CD4-positive, alpha-beta T cell treated with Interleukin-2 at 100 ng/mL for 4 hours (primary cell): Measurements from ENCODE around the gene PEG3.

Experiments used
- DNase-seq: peaks from one replicate; pipeline ENCODE4 v3.0.0-alpha.2; 2020; ENCODE audit warnings: low spot score

PEG3 gene

DNA sequence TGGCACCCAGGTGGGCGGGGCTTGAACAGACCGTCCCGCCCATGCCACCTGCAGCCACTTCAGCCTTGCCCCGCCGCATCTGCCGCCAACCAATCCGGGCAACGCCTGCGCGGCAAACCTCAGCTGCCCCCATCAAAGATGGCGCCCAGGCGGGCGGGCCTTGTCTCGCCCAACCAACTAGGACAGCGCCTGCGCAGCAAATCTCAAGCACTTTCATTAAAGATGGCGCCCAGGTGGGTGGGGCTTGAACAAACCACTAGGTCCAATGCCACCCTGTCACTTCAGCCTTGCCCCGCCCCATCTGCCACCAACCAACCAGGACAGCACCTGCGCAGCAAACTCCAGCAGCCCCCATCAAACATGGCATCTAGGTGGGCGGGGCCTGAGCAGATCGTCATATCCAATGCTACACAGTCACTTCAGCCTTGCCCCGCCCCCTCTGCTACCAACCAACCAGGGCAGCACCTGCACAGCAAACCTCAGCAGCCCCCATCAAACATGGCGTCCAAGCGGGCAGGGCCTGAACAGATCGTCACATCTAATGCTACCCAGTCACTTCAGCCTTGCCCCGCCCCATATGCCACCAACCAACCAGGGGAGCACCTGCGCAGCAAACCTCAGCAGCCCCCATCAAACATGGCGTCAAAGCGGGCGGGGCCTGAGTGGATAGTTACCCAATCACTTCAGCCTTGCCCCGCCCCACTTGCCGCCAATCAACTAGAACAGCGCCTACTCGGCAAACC is 1.4 kb downstream of the PEG3 start:
- DNase-seq = peak; percentile 2

DNA sequence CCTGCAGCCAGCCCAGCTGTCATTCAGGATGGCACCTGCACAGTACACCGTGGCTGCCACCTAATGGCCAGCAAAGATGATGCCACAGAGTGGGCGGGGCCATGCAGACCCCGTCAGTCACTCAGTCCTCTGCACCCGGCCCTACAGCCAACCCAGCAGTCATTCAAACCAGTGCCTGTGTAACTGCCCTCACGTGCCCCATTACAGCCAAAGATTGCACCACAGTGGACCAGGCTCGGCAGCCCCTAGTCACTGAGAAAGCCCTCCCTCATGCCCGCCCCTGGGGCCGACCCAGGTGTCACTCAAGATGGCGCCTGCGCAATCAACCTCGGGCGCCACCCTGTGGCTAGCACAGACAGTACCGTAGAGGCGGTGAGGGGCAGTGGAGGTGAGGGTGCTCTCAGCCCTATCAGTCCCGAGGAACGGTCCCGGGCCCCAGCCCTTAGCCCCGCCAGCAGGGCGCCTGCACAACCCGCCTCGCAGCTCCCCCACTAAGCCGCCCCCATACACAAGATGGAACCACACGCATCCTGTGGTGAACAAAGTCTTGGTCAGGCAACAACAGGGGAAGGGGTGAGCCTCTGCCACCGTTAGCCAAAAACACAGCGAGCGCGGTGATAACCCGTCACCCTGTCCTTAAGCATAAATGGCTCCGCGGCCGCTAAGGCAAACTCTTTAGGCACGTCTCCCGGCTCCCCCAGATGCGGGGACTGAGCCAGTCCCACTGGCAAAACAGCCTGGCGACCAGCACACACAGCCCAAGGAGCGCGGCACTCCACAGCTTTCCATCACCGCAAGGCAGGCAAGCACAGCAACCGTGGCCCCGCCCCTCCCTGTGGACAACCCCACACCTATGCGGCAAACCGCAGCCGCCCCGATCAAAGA is 2.3 kb downstream of the PEG3 start:
- no peak for DNase-seq

DNA sequence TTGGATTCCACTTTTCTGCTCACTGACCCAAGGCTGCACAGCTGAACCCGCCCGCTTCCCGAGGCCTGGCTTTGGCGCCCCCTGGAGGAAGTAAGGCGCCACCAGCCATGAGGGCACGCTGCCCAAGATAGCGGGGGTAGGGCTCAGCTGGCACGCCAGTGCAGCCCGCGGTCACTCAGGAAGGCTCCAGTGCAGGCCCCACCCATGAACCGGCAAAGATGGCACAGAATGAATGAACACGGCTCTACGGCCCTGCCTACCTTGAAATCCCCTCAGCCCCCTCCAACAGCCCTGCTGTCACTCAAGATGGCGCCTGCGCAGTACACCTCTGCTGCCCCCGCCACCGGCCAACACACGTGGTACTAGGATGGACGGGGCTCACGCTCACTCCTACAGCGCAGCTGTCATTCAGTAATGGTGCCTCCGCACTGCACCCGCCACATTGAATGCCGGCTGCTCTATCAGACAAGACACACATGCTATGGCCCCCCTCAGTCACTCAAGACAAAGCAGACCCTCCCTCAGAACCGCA is 3.0 kb downstream of the PEG3 start:
- DNase-seq = no peak

DNA sequence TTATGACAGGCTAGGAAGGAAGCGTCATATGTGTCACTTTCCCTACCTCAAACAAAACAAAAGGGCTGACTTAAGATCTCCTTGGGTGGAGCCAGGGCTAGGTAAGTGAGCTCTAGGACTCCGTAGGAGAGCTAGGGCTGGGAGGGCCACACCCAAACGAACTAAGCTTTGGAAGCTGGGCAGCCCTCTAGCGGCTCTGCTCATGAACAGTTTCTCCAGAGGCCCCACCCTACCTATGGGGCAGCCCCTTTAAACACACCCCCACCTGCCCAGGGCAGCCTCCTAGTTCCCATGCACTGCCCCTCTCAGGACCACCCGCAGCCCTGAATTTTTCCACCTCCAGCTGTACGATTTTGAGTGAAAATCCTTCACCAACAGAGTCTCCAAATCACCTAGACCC is 3.5 kb downstream of the PEG3 start:
- DNase-seq = no peak

DNA sequence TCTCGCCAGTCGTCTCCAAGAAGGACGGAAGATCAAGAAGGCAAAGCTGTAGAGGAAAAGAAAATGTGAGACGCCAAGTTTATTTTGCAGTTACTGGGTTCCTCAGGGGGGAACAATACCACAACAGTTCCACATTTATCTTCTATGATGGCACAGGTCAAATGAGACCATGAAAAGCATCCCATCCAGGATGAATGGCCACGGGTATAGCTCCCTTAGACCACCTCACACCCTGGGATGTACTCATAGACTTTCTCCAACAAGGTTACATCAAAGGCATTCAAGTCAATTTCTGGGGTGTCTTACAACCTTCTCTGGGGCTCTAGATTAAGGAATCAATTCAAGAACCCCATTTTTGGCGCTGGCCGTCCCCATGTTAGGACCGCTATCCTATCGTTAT is 4.5 kb downstream of the PEG3 start:
- DNase-seq = no peak

DNA sequence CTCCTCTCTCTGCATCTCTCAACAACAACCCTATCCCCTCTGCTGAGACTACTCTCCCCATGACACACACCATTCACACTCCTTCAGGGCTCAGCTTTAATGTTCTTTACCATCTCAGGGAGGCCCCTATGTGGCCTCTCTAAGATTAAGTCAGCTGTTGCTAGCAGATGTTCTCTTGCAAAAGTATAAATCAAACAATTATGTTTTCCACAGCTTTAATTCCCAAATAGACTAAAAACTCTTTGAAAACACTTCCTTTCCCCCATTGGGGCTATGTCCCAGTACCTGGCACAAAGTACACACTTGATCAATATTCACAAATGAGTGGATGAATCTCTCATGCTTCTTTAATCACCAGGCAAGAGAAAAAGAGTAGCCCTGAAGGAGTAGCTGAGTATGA is 5.1 kb downstream of the PEG3 start:
- no peak for DNase-seq

DNA sequence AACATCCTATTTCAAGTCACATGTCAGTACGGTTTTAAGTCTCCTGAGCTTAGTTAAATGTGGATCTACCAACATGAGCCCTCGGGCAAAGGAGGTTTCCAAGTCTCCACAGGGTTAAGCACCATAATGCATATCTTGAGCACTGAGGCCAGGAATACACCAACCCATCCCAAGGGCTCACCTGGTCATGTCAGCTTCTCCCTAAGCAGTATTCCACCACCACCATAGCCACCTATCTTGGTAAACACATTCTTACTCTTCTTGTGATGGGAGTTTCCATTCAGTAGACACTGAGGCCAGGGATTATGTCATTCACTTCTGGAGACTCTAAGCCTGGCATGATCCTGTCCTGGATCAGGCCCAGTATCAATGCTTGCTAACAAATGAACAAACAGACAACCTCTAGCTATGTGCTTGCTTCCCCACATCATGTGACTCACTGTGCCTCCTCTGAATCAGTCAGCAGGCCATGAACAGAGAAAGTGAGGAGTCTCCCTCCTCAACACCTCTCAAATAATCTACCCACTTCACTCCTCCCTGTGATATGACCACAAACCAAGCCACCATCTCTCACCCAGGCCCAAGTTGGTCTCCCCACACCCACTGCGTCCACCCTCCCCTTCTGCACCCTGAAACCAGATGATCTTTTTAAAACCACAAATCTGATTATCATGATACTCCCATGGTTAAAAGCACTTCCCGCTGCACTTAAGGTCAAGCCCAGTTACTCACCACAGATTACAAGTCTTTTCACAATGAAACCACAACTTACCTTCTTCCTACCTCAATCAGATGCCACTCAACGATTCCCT is 5.8 kb downstream of the PEG3 start:
- no peak for DNase-seq

DNA sequence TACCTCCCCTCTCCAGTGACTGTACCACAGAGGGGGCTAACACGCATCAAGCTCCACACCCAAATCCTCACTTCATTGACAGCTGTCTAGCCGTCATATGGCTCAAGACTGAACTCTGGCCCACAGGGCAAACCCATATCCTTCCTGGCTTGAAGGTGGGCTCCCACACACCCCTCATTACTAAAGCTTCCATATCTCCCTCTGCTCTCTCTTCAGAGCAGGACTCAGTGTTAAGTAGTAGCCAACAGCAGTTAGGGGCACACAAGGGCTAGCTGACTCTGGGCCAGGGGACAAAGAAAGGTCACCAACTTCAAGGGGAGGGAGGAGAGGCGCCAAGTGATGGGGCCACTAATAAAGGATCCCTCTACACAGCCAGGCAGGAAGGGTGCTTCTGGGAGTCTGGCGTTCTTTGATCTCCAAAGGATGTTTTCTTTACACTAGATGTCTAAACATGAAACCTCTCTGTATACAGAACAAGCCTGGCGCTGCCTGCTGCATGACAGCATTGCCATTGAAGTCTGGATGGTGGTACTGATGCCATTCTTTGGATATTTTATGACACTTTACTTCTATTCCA is 8.1 kb downstream of the PEG3 start:
- DNase-seq = no peak

DNA sequence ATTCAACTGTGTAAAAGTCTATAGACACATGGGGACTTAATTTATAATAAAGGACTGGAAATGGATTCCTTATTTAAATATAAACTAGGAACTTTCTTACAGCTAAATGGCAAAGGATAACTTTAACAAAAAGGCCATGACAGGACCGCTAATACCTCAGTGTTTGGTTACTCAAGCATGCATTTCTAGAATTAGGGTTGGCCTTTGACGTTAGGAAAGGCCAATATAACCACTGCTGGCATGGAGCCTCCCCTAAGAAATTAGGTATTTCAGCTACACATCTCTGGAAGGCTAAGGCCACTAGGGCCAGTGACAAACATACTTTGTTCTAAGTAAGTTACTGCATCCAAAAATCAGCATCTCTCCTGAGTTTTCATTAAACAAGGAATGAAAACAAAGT is 9.3 kb downstream of the PEG3 start:
- DNase-seq = no peak

DNA sequence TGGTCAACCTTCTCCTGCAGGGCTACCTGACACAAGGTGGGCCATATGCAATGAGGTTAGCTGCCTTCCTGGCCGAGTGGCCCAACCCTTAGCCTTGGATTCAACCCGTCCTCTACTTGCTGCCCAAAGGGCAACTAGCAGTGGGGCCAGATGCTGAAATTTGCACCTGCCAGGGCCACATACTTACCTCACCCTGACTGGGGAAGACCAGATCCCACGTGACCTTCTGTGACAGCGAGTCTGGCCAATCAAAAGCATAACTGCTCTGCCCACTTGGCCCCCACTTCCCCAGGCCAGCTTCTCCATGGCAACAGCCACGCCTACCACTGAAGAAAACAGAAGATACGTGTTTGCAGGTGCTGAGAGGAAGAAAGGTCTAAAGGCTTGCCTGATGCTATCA is 10.9 kb downstream of the PEG3 start:
- no peak for DNase-seq

DNA sequence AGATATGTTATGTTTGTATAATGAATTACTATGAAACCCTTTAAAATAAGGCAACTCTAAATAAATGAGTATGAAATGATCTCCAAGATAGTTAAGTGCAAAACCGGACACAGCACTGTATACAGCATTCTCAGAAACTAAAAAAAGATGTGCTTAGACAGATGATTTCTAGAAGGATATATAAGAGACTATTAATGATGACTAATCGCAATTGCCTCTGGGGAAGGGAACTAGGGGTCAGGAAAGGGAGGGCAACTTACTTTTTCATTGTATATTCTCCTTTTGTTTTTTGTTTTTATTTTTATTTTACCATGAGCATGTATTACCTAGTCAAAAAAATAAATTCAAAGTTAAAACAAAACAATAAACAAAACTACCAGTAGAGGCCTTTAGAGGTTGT is 12.8 kb downstream of the PEG3 start:
- DNase-seq = no peak

DNA sequence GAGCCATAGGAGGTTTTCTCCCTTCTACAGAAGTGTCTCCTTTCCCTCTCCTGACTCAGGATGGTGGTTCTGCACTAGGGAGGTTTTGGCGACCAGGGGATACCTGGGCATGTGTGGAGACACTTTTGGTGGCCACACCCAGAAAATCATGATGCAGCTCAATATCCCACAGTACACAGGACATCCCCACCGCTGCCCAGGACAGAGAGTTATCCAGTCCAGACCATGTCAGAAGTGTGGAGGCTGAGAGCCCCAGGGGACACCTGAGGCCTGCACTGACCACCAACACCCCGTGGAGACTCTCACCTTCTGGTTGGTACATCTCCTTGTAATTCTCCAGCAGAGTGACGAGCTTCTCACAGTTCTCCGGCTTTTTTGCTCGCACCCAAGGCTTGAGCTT is 16.6 kb downstream of the PEG3 start:
- no peak for DNase-seq

DNA sequence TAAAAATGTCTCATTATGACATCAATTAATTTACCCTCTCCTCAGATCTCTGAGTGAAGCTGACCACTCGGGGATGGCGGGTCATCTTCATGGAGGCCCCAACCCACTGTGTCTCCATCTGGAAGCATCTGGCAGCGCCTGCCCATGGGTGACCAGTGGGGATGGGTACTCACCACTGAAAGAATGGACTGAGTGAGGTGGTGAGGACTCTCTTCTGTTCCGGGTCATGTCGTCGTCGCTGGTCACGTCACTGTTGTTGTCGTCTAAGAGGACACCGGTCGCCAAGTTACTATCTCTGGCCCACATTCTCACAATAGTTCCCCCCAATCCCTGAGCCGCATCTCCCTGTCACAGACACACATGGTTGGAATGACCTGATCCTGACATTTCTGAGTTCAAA is 17.1 kb downstream of the PEG3 start:
- no peak for DNase-seq

DNA sequence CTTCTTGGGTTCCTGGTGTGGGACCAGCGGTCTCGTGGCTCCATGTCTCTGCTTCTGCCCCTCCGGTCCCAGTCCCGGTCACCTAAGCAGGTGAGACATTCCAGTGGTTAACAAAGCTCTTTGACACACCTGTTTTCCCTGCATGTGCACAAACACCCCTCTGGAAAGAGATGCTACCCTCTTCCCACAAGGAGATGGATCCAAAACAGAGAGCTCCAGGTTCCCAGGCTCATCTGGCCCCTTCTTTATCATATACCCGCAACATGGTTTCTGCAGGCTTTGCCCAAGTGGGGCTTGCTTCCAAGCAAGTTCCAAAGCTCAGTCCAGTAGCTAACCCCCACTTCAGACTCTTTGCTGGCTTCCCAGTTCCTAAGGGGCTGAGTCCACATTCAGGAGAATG is 17.8 kb downstream of the PEG3 start:
- no peak for DNase-seq

DNA sequence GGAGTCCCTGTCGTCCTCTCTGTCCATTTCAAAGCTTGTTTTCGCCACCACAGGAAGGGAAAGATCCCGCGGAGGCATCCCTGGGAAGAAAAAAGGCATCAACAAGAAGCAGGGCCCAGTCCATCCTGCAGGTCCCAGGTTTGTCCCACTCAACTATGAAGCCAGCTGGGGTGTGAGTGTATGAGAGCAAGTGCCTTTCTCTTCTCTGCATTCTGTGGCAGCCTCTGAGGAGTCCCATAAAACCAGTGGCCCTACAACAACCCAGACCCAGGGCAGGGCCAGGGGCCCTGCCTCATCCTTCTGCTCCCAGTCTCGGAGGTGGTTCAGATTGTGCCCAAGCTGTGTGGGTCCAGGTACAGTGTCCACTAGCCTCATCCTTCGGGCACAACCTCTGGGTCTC is 18.9 kb downstream of the PEG3 start:
- DNase-seq = no peak

DNA sequence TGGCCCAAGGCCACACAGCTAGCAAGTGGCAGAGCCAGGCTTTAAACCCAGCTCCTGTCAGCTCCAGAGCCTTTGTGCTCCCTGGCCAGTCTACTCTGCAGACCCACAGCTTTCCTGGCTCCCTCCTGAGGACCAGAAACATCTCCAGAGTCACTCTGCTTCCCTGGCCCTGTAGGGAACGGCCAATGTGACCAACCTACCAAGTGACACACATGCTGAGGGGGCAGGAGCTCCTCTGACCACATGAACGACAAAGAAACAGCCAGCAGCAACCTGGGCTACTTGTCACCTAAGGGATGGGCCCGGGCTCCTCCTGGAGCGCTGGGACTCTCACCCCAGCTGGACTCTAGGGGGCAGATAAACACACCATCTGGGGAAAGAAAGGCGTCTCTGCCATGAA is 19.3 kb downstream of the PEG3 start:
- no peak for DNase-seq

DNA sequence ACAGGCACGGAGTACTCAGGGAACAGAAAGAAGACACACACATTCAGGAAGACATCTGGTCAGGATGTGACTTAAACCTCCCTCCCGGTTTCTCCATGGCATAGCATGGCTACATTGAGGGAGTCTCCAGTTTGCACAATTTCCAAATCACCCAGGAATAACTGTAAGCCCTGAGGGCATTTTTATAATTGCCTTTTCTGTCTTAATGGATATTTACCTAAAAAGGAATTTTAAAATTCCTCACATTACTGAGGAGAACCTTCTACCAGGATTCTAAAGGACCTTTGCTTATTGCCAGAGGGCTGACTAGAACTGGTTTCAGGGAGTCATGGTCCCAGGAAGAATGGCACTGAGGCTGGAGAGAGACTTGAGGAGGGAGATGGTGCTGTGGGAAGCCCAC is 21.4 kb downstream of the PEG3 start:
- no peak for DNase-seq

DNA sequence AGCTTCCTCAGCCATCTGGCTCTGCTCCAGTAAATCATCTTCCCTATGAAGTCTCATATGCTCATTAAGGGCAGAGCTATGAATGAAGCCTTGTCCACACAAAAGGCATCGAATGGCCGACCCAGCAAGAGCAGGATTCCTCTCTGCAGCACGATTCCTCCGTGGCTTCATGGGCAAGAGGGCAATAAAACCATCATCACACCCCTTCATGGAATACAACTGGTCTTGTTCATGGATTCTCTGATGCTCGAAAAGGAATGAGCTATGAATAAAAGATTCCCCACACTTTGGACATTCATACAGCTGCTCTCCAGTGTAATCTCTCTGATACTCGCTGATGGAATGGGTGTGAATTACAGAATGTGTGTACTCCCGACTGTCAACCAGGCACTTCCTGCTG is 25.9 kb downstream of the PEG3 start:
- DNase-seq = no peak

DNA sequence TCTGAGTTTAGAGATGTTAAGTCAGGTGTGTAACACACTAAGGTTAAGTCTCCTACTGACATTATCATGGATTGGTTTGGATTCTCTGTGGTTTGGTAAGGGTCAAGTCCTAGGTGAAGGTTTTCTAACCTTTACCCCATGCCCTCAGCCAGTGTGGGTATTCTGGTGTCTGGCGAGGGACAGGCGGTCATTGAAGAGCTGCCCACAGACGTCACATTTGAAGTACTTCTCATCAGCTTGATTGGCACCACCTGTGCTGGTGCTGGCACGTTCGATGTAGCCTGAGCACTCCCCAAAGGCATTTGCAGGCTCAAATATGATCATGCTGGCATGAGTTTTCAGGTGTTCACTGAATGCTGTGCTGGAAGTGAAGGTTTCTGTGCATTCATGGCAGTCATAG is 27.0 kb downstream of the PEG3 start:
- no peak for DNase-seq

DNA sequence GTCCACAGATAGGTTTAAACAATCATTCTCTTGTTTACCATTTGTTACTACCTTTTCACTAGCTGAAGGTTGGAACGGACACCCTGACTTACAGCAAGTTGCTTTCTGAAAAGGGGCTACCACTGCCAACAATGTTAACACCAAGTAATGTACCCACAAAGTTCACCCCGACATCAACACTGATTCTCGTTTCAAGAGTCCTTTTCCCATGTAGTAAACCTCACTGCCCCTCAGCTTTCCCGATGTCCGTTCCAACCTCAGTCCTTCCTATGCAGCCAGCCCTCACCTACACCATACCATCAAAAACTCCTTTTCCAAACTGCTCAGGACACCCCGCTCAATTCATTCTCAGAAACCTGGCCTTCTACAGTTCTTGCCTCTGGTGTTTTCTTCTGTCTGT is 29.0 kb downstream of the PEG3 start:
- DNase-seq = no peak

DNA sequence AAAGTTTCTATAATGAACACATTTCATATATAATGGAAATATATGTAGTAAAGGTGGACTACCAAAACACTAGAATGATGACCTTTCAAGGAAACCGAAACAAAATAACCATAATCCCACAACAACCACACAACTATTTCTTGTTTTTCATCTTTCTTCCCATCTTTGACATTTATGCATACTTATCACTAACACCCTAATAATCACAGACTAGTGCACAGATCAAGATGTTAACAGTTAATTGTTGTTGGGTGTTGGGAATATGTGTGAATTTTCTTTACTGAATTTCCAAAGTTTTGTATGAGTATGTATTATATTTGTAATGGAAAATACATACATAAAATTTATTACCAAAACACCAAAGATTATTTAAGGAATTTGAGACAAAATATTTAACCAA is 30.3 kb downstream of the PEG3 start:
- DNase-seq = no peak

DNA sequence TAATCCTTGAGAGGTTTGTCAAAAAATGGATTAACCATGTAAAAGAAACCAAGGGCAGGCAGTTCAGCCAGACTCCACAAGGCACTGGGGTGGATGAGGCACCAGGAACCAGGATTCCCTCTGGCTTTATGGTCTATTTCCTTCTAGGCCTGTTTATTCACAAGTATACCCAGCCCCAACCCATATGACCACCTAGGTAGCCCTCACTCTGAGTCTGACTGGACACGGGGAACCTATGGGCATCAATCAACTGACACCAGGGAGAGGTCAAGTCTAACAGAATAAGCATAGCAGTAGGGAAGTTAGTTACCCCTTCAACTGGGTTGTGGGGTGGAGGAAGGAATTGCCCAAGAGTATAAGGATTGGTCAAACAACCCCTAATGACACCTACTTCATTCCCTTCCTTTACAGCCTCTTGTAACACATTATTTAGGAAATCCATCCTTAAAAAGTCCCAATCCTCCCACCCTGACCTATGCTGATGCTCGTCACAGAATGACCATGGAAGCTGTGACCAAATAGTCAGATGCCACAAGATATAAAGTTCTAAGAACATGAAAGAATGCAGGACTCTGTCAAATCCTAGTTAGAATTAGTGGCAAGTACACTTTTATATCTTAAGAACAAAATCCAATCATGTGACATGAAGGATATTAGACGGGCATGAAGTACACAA is 31.7 kb downstream of the PEG3 start:
- no peak for DNase-seq
